Stimulated activated CD4-positive, alpha-beta T cell treated with anti-CD3 and anti-CD28 coated beads, Interleukin-4, amount 100 ng/mL, for 48 hours (primary cell): ENCODE data around the gene SLC30A2.

Experiments
- DNase-seq, 2 donors: peaks; one replicate each; pipeline ENCODE4 v3.0.0-alpha.2; 2020; ENCODE audit warnings: low read depth in 2 of 2

The SLC30A2 gene

GRCh38 chr1:26023009-26023408, 22.9 kb downstream of the SLC30A2 start:
- DNase-seq: no peak

GRCh38 chr1:26022404-26022779, 23.5 kb downstream of the SLC30A2 start:
- DNase-seq: no peak

GRCh38 chr1:26021647-26022403, 24.1 kb downstream of the SLC30A2 start, which contains the start of gene EXTL1:
TSS of gene EXTL1 (plus strand) at chr1:26021775. CDS start at chr1:26022647, 872 bp downstream.
- no peak for DNase-seq

GRCh38 chr1:26020941-26021646, 24.8 kb downstream of the SLC30A2 start:
- no peak for DNase-seq

- DNase-seq: no peak
Measured at GRCh38 chr1:26020330-26020768, 25.6 kb downstream of the SLC30A2 start.

GRCh38 chr1:26019641-26020315, 26.1 kb downstream of the SLC30A2 start:
- DNase-seq: no peak

GRCh38 chr1:26017606-26018005, 28.3 kb downstream of the SLC30A2 start:
- DNase-seq: no peak

GRCh38 chr1:26016953-26017545, 28.9 kb downstream of the SLC30A2 start:
- no peak for DNase-seq

GRCh38 chr1:26016258-26016952, 29.5 kb downstream of the SLC30A2 start:
- DNase-seq: no peak

- no peak for DNase-seq
Measured at GRCh38 chr1:26015358-26015757, 30.6 kb downstream of the SLC30A2 start.

GRCh38 chr1:26014179-26014578, 31.7 kb downstream of the SLC30A2 start:
- no peak for DNase-seq

GRCh38 chr1:26012864-26013263, 33.1 kb downstream of the SLC30A2 start:
- no peak for DNase-seq

GRCh38 chr1:26010825-26011224, 35.1 kb downstream of the SLC30A2 start:
- no peak for DNase-seq

- no peak for DNase-seq
Measured at GRCh38 chr1:26009796-26010447, 36.0 kb downstream of the SLC30A2 start.

- no peak for DNase-seq
Measured at GRCh38 chr1:26006710-26007109, 39.2 kb downstream of the SLC30A2 start.

GRCh38 chr1:26005434-26006105, 40.3 kb downstream of the SLC30A2 start:
- no peak for DNase-seq

- DNase-seq: no peak
Measured at GRCh38 chr1:26003756-26004155, 42.2 kb downstream of the SLC30A2 start.

- no peak for DNase-seq
Measured at GRCh38 chr1:26003262-26003661, 42.7 kb downstream of the SLC30A2 start.

GRCh38 chr1:25999041-25999800, 46.7 kb downstream of the SLC30A2 start:
- DNase-seq: no peak
